Fibroblast of mammary gland (primary cell): ENCODE measurements around the gene OR52A1.
A peak's percentile ranks its signal among the peaks of the same experiment; 100 is the strongest.

Source experiments
- DNase-seq: peaks from one replicate; pipeline ENCODE4 v3.0.0-alpha.2; 2010; ENCODE audit warnings: low read depth
- H3K4me3 ChIP-seq: 2 replicates; pipeline ENCODE4 v1.5.1; 2011; ENCODE audit warnings: low read depth, mild to moderate bottlenecking, low read length, moderate library complexity; ENCODE audit not compliant: control insufficient read depth
- TF ChIP-seq, protein P1 (sequence below): conservative IDR thresholded peaks from 2 replicates; pipeline ENCODE4 v1.5.1; 2011; ENCODE audit warnings: low read depth, low read length, inconsistent platforms; ENCODE audit not compliant: control insufficient read depth, insufficient read depth

Gene OR52A1

GRCh38 chr11:5131584-5132335 is 22.8 kb downstream of the OR52A1 start:
- no peak overlapping the region for H3K4me3 ChIP-seq
- TF ChIP-seq, protein P1, sequence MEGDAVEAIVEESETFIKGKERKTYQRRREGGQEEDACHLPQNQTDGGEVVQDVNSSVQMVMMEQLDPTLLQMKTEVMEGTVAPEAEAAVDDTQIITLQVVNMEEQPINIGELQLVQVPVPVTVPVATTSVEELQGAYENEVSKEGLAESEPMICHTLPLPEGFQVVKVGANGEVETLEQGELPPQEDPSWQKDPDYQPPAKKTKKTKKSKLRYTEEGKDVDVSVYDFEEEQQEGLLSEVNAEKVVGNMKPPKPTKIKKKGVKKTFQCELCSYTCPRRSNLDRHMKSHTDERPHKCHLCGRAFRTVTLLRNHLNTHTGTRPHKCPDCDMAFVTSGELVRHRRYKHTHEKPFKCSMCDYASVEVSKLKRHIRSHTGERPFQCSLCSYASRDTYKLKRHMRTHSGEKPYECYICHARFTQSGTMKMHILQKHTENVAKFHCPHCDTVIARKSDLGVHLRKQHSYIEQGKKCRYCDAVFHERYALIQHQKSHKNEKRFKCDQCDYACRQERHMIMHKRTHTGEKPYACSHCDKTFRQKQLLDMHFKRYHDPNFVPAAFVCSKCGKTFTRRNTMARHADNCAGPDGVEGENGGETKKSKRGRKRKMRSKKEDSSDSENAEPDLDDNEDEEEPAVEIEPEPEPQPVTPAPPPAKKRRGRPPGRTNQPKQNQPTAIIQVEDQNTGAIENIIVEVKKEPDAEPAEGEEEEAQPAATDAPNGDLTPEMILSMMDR: no peak

GRCh38 chr11:5129457-5129877 is 25.1 kb downstream of the OR52A1 start:
- TF ChIP-seq, protein P1: no peak
- DNase-seq: peak; percentile 3

More at GRCh38 chr11:5131584-5132335, 22.8 kb downstream of the OR52A1 start:
- no peak for DNase-seq

DNA sequence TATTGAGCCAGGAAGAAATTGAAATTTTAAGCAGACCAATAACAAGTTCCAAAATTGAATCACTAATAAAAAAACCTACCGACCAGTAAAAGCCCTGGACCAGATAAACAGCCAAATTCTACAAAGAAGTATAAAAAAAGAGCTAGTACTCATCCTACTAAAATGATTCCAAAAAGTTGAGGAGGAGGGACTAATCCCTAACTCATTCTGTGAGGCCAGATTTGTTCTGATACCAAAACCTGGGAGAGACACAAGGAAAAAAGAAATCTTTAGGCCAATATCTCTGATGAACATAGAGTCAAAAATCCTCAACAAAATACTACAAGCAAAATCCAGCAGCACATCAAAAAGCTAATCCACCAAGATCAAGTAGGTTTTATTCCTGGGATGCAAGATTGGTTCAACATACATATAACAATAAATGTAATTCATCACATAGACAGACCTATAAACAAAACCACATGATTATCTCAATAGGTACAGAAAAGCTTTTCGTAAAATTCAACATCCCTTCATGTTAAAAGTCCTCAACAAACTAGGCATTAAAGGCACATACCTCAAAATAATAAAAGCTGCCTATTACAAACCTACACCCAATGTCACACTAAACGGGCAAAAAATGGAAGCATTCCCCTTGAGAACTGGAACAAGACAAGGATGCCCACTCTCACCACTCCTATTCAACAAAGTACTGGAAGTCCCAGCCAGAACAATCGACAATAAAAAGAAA is 29.5 kb downstream of the OR52A1 start:
- TF ChIP-seq, protein P1: no peak
- no peak overlapping the region for H3K4me3 ChIP-seq
- DNase-seq: no peak

More at GRCh38 chr11:5129457-5129877, 25.1 kb downstream of the OR52A1 start:
- no peak overlapping the region for H3K4me3 ChIP-seq

DNA sequence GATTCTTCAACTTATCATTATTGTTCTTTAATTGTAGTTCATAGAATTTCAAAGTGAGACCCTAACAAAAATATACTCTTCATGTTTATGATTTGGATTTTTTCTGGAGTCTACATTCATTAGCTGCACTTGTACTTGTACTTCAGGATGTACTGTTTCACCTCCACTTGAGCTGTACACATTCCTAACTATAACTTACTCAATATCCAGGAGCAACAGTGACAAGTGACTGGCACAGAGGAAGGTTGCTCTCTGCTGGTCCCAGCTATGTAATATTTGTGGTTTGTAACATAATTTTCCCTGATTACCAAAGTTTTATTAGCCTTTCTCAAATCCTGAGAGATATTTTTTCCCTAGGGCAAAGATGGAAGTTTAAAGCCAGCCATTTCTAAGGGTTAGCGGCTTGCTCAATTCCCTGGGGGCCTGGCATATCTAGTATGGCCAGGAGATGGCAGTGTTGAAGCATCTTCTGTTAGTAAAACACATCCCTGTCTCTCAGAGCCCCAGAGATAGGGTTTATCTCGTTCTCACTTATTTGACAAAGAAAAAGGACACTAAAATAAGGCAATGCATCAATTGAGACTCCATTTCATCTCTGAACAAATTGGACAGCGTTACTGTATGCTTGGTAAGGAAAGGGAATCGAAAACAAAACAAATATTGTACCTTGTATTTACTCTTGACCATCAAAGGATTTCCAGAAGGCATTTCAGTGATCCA is 30.6 kb downstream of the OR52A1 start:
- H3K4me3 ChIP-seq: no peak overlapping the region
- TF ChIP-seq, protein P1: peak; percentile 86
- DNase-seq: peak; percentile 78

- TF ChIP-seq, protein P1: no peak
- DNase-seq: no peak
- no peak overlapping the region for H3K4me3 ChIP-seq
Observed at GRCh38 chr11:5118893-5119292, 35.7 kb downstream of the OR52A1 start.

DNA sequence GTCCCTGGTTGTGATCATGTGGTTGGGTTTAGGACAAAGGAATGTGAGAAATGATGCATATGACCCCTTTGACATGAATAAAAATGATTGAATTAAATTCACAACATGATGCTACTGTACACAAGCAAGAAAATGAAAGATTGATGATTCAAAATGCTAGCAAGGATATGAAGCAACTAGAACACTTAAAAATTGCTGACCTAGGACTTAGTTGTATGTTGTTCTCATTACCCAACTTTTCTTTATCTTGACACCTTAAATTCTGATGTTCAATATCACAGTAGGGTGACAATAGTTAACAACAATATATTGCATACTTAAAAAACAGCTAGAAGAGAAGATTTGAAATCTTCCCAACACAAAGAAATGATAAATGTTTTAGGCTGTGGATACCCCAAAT is 37.0 kb downstream of the OR52A1 start:
- H3K4me3 ChIP-seq: no peak overlapping the region
- DNase-seq: no peak
- TF ChIP-seq, protein P1: no peak
